ENCODE measurements around the gene SMARCC2. TPM values are rescaled to one million over a fixed set of nuclear protein-coding genes. Genes with fewer than 3 reads are reported as not detected.

The SMARCC2 gene
- total RNA-seq, 2 donors from 2014 or later = 127 to 129 TPM

DNA sequence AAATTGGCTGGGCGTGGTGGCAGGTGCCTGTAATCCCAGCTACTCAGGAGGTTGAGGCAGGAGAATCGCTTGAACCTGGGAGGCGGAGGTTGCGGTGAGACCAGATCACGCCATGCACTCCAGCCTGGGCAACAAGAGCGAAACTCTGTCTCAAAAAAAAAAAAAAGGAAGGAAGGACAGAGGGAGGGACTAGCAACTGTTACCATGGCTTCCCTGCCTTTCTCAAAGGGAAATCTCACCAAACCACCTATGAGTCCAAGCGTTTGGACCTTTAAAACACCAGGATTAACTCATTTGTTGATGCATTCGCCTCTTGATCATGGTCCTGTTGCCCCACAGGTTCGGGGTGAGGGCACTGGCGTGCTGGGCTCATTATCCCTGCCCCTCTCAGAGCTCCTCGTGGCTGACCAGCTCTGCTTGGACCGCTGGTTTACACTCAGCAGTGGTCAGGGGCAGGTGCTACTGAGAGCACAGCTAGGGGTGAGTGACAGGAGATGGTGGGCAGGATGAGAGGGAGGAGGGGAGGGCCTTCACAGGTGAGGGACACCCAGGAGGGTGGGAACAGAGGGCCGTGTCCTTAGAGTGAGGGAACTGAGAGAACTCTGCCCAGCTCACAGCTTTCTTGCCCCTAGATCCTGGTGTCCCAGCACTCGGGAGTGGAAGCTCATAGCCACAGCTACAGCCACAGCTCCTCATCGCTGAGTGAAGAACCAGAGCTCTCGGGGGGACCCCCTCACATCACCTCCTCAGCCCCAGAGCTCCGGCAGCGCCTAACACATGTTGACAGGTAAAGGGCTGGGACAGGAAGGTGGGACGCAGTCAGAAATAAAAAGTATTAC lies 47.1 kb downstream of the SMARCC2 start:
- 94 to 100% methylated on average over 12 to 19 of the region's 19 CpGs for WGBS, 2 experiments (ENCODE audit: insufficient coverage in 1 of 2, insufficient read length in 1 of 2)
- H3K4me1 Mint-ChIP-seq = no peaks in the 10 kb centered on the region
- TF ChIP-seq, protein P1, sequence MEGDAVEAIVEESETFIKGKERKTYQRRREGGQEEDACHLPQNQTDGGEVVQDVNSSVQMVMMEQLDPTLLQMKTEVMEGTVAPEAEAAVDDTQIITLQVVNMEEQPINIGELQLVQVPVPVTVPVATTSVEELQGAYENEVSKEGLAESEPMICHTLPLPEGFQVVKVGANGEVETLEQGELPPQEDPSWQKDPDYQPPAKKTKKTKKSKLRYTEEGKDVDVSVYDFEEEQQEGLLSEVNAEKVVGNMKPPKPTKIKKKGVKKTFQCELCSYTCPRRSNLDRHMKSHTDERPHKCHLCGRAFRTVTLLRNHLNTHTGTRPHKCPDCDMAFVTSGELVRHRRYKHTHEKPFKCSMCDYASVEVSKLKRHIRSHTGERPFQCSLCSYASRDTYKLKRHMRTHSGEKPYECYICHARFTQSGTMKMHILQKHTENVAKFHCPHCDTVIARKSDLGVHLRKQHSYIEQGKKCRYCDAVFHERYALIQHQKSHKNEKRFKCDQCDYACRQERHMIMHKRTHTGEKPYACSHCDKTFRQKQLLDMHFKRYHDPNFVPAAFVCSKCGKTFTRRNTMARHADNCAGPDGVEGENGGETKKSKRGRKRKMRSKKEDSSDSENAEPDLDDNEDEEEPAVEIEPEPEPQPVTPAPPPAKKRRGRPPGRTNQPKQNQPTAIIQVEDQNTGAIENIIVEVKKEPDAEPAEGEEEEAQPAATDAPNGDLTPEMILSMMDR (conservative IDR thresholded peaks at IDR 0.05) = no peak
- no peaks in the 10 kb centered on the region for H3K27me3 Mint-ChIP-seq (ENCODE audit: insufficient read depth)
- Histone ChIP-seq H3K27ac (ENCODE audit: low read depth, low read length) (no peak overlapping the region), H3K36me3 (ENCODE audit: control insufficient read depth, insufficient read depth, low read length) (peaks cover 76% of the 10 kb centered on the region), H3K4me3 (ENCODE audit: low read length) (no peak overlapping the region), H3K9me3 (ENCODE audit: control insufficient read depth, low read length) (no peaks in the 10 kb centered on the region), H3K4me1 (ENCODE audit: control insufficient read depth, insufficient read depth, low read length) (no peaks in the 10 kb centered on the region), H3K27me3 (ENCODE audit: control insufficient read depth, insufficient read depth, low read length, poor library complexity, severe bottlenecking) (no peaks in the 10 kb centered on the region), H3K9ac (ENCODE audit: extremely low read depth, low read length, poor library complexity, severe bottlenecking) (no peak overlapping the region)
- H3K9me3 Mint-ChIP-seq = peaks cover 4% of the 10 kb centered on the region
- peaks cover 78% of the 10 kb centered on the region for H3K36me3 Mint-ChIP-seq (ENCODE audit: low read depth)
- no peak overlapping the region for H3K4me3 Mint-ChIP-seq
- DNase-seq = no peak
- H3K27ac Mint-ChIP-seq = no peak overlapping the region

DNA sequence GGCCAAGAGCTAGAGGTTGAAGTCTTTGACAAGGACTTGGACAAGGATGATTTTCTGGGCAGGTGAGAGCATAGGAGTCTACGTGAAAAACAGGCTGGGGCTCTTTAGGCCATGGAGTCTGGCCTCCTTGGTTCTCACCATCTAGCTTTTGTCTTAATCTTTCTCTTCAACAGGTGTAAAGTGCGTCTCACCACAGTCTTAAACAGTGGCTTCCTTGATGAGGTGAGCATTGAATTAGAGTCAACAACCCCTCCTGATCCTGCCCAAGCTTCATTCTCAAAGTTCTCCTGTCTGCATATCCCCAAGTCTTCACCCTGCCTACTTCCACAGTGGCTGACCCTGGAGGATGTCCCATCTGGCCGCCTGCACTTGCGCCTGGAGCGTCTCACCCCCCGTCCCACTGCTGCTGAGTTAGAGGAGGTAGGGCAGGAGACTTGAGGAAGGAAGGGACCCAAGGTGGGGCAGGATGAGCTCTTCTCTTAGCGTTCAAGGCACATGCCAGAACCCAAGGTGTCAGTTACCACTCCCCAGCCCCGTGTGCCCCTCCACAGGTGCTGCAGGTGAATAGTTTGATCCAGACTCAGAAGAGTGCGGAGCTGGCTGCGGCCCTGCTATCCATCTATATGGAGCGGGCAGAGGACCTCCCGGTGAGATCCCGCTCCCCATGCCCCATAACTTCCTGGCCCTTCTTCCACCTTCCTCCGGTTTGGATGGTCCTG lies 51.3 kb downstream of the SMARCC2 start:
- WGBS, 2 experiments (ENCODE audit: insufficient coverage in 1 of 2, insufficient read length in 1 of 2) = 91 to 98% methylated on average over 5 to 14 of the region's 14 CpGs
- Mint-ChIP-seq H3K4me3 (no peak overlapping the region), H3K36me3 (ENCODE audit: low read depth) (peaks cover 84% of the 10 kb centered on the region), H3K27ac (no peak overlapping the region), H3K9me3 (peaks cover 4% of the 10 kb centered on the region), H3K4me1 (no peaks in the 10 kb centered on the region), H3K27me3 (ENCODE audit: insufficient read depth) (no peaks in the 10 kb centered on the region)
- TF ChIP-seq, protein P1 (conservative IDR thresholded peaks at IDR 0.05) = no peak
- DNase-seq = no peak
- Histone ChIP-seq H3K27me3 (ENCODE audit: control insufficient read depth, insufficient read depth, low read length, poor library complexity, severe bottlenecking) (no peaks in the 10 kb centered on the region), H3K4me3 (ENCODE audit: low read length) (no peak overlapping the region), H3K36me3 (ENCODE audit: control insufficient read depth, insufficient read depth, low read length) (peaks cover 89% of the 10 kb centered on the region), H3K9me3 (ENCODE audit: control insufficient read depth, low read length) (no peaks in the 10 kb centered on the region), H3K4me1 (ENCODE audit: control insufficient read depth, insufficient read depth, low read length) (no peaks in the 10 kb centered on the region), H3K27ac (ENCODE audit: low read depth, low read length) (no peak overlapping the region), H3K9ac (ENCODE audit: extremely low read depth, low read length, poor library complexity, severe bottlenecking) (no peak overlapping the region)

DNA sequence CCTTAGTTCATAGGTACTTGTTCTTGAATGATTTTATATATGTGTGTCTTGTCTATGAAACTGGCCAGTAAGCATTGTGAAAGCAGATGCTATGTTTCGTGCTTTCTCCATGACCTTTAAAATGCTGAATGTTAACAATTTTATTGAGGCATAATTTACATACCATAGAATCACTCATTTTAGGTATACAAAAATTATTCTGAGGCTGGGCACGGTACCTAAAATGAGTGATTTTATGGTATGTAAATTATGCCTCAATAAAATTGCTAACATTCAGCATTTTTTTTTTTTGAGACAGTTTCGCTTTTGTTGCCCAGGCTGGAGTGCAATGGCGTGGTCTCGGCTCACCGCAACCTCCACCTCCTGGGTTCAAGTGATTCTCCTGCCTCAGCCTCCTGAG lies 54.4 kb downstream of the SMARCC2 start:
- 100% methylated on average over 4 to 6 of the region's 6 CpGs for WGBS, 2 experiments (ENCODE audit: insufficient coverage in 1 of 2, insufficient read length in 1 of 2)

More for the DNA sequence above, 54.4 kb downstream of the SMARCC2 start:
- Mint-ChIP-seq H3K27me3 (ENCODE audit: insufficient read depth) (no peaks in the 10 kb centered on the region), H3K36me3 (ENCODE audit: low read depth) (peaks cover 84% of the 10 kb centered on the region), H3K27ac (no peak overlapping the region), H3K4me3 (no peak overlapping the region), H3K9me3 (peaks cover 4% of the 10 kb centered on the region), H3K4me1 (peaks cover 5% of the 10 kb centered on the region)
- no peaks in the 10 kb centered on the region for H3K4me1 ChIP-seq (ENCODE audit: control insufficient read depth, insufficient read depth, low read length)
- DNase-seq = no peak
- TF ChIP-seq, protein P1 (conservative IDR thresholded peaks at IDR 0.05) = no peak
- no peak overlapping the region for H3K9ac ChIP-seq (ENCODE audit: extremely low read depth, low read length, poor library complexity, severe bottlenecking)
- H3K27ac ChIP-seq (ENCODE audit: low read depth, low read length) = no peak overlapping the region
- H3K27me3 ChIP-seq (ENCODE audit: control insufficient read depth, insufficient read depth, low read length, poor library complexity, severe bottlenecking) = no peaks in the 10 kb centered on the region
- H3K9me3 ChIP-seq (ENCODE audit: control insufficient read depth, low read length) = peaks cover 9% of the 10 kb centered on the region
- H3K36me3 ChIP-seq (ENCODE audit: control insufficient read depth, insufficient read depth, low read length) = peaks cover 93% of the 10 kb centered on the region
- H3K4me3 ChIP-seq (ENCODE audit: low read length) = no peak overlapping the region
